Left lung (tissue), 10 donors: Measurements from ENCODE around the gene MAPT. TPM values are rescaled to one million over a fixed set of nuclear protein-coding genes. Genes with fewer than 3 reads are reported as not detected.
A peak's percentile ranks its signal among the peaks of the same experiment; 100 is the strongest.

Source experiments
- ATAC-seq: fragments of 200-7000 bp; cut with Tn5 transposase; one replicate; pipeline ENCODE4 v1.9.1; 2020; ENCODE audit warnings: moderate library complexity
- DNase-seq, 4 donors: peaks; one replicate each; pipeline ENCODE4 v3.0.0-alpha.2; 2013 to 2020
- H3K27ac ChIP-seq, 2 donors: fragments of 200-600 bp; sonication (generic) in 1 of 2; one replicate each; pipeline versions ENCODE4 v1.5.0 to v1.8.0; 2020 to 2021
- H3K27me3 ChIP-seq, 2 donors: fragments of 200-600 bp; sonication (generic) in 1 of 2; one replicate each; pipeline versions ENCODE4 v1.5.0 to v1.8.0; 2020 to 2021
- H3K36me3 ChIP-seq, 2 donors: fragments of 200-600 bp; sonication (generic) in 1 of 2; one replicate each; pipeline versions ENCODE4 v1.5.0 to v1.8.0; 2020 to 2021
- H3K4me1 ChIP-seq, 2 donors: fragments of 200-600 bp; one replicate each; pipeline ENCODE4 v1.8.0; 2021
- H3K4me3 ChIP-seq, 2 donors: fragments of 200-600 bp; sonication (generic) in 1 of 2; one replicate each; pipeline versions ENCODE4 v1.5.0 to v1.8.0; 2020 to 2021; ENCODE audit warnings: mild to moderate bottlenecking in 1 of 2
- H3K9me3 ChIP-seq, 2 donors: fragments of 200-600 bp; sonication (generic) in 1 of 2; one replicate each; pipeline versions ENCODE4 v1.5.0 to v1.8.0; 2020 to 2021
- intact Hi-C, 2 donors: fragments of 100-400 bp; cut with DNase I; formaldehyde crosslinking; loops; one replicate each; pipeline versions ENCODE4 v1.11.2 to v1.14.2; 2022
- polyA plus RNA-seq, 6 donors: library from polyadenylated mRNA; unstranded; fragments of 120-200 nt; gene quantifications; one replicate each; pipeline ENCODE4 v1.2.1, GENCODE V29; 2013; ENCODE audit not compliant: insufficient read length in 6 of 6
- total RNA-seq, 2 donors: library from RNA; stranded (reverse); fragmentation: NEBNext Ultra II Directional; extraction: Animal tissue kit (Norgen Biotek cat#: 25700); gene quantifications; one replicate each; pipeline ENCODE4 v1.2.1, GENCODE V29; 2021
- TF ChIP-seq, protein P1 (sequence below), 2 donors: fragments of 200-600 bp; sonication (generic) in 1 of 2; IDR thresholded peaks; one replicate each; pipeline versions ENCODE4 v1.5.0 to v1.8.0; 2021; ENCODE audit warnings: antibody characterized with exemption in 2 of 2
- donor health status: DM: no; HTN: yes; CAD: no.
- donor health status: DM: no; HTN: no; CAD: no.

MAPT gene
- total and polyA plus RNA-seq, 8 donors, result 0.99 to 7.7 (median 5.5) TPM

DNA sequence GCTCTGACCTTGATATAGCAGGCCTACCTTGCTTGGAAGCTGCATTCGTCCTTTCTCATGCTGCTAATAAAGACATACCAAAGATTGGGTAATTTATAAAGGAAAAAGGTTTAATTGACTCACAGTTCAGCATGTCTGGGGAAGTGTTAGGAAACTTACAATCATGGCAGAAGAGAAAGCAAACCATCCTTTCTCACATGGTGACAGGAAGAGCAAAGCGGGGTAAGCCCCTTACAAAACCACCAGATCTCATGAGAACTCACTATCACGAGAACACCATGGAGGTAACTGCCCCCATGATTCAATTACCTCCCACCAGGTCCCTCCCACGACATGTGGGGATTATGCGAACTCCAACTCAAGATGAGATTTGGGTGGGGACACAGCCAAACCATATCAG is 6.0 kb upstream of the MAPT start:
- Histone ChIP-seq H3K27ac (no peak overlapping the region), H3K4me1 (no peaks in the 10 kb centered on the region), H3K4me3 (no peak overlapping the region), H3K27me3 (peaks cover 5 to 30% of the 10 kb centered on the region in 2 donors), H3K9me3 (peaks cover 0 to 5% of the 10 kb centered on the region in 2 donors), H3K36me3 (no peaks in the 10 kb centered on the region)
- DNase-seq, result no peak
- no peak for ATAC-seq
- intact Hi-C loops, result no loop called here
- TF ChIP-seq, protein P1, sequence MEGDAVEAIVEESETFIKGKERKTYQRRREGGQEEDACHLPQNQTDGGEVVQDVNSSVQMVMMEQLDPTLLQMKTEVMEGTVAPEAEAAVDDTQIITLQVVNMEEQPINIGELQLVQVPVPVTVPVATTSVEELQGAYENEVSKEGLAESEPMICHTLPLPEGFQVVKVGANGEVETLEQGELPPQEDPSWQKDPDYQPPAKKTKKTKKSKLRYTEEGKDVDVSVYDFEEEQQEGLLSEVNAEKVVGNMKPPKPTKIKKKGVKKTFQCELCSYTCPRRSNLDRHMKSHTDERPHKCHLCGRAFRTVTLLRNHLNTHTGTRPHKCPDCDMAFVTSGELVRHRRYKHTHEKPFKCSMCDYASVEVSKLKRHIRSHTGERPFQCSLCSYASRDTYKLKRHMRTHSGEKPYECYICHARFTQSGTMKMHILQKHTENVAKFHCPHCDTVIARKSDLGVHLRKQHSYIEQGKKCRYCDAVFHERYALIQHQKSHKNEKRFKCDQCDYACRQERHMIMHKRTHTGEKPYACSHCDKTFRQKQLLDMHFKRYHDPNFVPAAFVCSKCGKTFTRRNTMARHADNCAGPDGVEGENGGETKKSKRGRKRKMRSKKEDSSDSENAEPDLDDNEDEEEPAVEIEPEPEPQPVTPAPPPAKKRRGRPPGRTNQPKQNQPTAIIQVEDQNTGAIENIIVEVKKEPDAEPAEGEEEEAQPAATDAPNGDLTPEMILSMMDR (IDR thresholded peaks at IDR 0.05), result no peak

DNA sequence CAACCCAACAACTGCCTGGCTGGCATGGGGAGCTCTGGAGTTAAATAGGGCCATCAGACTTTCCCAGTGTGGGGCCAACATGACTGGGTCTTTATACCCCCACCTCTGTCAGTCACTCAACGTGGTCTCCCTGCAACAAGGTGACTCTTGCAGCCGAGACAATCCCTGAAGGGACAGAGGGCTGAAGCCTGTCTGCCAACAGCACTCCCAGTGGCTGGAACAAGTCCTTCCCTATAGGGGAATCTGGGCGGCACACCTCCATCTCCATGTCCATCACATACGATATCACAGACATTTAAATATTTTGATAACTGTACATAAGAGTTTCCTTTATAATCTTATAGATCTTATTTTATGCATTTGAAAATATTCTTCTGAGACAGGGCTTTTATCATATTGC is 4.8 kb upstream of the MAPT start:
- ATAC-seq (no peak), DNase-seq (no peak)
- no peaks in the 10 kb centered on the region for H3K36me3 ChIP-seq
- no peak overlapping the region for H3K4me3 ChIP-seq
- intact Hi-C loops, result no loop called here
- TF ChIP-seq, protein P1 (IDR thresholded peaks at IDR 0.05), result no peak
- peaks cover 0 to under 1% of the 10 kb centered on the region in 2 donors for H3K9me3 ChIP-seq
- H3K27me3 ChIP-seq, result peaks cover 6 to 42% of the 10 kb centered on the region in 2 donors
- peaks cover 0 to 10% of the 10 kb centered on the region in 2 donors for H3K4me1 ChIP-seq
- no peak overlapping the region for H3K27ac ChIP-seq

DNA sequence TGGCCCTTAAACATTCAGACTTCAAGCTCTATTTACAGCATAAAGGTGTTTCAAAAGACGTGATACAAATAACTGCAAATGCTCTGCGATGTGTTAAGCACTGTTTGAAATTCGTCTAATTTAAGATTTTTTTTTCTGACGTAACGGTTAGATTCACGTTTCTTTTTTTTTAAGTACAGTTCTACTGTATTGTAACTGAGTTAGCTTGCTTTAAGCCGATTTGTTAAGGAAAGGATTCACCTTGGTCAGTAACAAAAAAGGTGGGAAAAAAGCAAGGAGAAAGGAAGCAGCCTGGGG is 681 bp upstream of the MAPT start:
- Histone ChIP-seq H3K4me3 (peak overlapping the region; percentile 59 to 65), H3K36me3 (no peaks in the 10 kb centered on the region), H3K27ac (peak overlapping the region in 1 of 2 donors; percentile 13), H3K27me3 (peaks cover 40 to 83% of the 10 kb centered on the region in 2 donors), H3K9me3 (no peaks in the 10 kb centered on the region), H3K4me1 (peaks cover 9 to 33% of the 10 kb centered on the region in 2 donors)
- TF ChIP-seq, protein P1 (IDR thresholded peaks at IDR 0.05), result no peak
- DNase-seq, result no peak
- intact Hi-C loops, result no loop called here
- ATAC-seq, result no peak

DNA sequence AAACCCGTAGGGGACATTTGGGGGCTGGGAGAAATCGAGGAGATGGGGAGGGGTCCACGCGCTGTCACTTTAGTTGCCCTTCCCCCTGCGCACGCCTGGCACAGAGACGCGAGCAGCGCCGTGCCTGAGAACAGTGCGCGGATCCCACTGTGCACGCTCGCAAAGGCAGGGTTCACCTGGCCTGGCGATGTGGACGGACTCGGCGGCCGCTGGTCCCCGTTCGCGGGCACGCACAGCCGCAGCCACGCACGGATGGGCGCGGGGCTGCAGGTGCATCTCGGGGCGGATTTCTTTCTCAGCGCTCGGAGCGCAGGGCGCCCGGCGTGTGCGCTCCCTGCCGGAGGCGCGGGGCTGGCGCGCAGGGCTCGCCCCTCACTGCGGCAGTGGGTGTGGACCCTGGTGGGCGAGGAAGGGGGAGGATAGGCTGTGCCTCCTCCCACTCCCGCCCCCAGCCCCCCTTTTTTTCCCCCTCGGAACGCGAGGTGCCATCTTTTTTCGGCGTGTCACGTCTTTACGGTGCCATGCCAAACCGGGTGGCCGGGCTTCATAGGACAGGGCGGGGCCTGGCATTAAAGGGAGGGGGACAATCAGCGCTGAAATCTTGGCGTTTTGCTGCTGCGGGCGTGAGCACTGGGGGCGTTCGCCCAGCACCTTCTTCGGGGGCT is 1.1 kb downstream of the MAPT start:
- ATAC-seq (no peak), DNase-seq (no peak)
- TF ChIP-seq, protein P1 (IDR thresholded peaks at IDR 0.05), result no peak
- Histone ChIP-seq H3K4me1 (peaks cover 9 to 33% of the 10 kb centered on the region in 2 donors), H3K36me3 (no peaks in the 10 kb centered on the region), H3K9me3 (no peaks in the 10 kb centered on the region), H3K4me3 (peak overlapping the region; percentile 59 to 65), H3K27ac (no peak overlapping the region), H3K27me3 (peaks cover 39 to 95% of the 10 kb centered on the region in 2 donors)
- intact Hi-C loops, result no loop called here

DNA sequence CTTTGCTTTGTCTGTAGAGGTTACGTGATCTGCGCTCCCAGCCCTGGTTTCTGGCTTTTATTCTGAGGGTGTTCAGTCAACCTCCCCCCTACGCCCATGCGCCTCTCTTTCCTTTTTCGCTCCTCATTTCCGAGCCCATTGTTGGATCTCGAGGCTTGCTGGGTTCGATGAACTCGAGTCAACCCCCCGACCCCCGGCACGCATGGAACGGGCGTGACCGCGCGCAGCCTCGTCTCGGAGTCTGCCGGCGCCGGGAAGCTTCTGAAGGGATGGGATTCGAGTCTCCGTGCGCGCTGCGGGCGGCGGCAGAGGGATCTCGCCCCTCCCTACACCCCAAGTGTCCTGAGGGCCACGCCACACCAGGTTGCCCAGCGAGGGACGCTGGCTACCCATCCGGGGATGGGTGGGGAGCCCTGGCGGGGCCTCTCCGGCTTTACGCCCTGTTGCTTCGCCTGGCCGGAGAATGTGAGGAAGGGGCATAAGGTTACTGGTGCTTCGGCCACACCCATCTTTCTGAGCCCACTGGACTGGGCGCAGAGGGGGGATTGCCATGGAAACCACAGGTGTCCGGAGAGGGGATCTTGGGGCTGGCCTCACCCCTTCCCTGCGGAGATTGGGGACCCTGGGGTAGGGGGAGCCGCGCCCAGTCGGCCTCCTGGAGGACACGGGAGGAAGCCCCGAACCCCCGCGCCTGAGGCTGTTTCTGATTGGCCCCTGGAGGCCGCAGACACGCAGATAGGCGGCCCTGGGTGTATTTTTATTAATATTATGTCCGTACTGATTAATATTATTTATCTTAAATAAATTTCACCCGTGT is 1.8 kb downstream of the MAPT start:
- peaks cover 9 to 33% of the 10 kb centered on the region in 2 donors for H3K4me1 ChIP-seq
- intact Hi-C loops, result no loop called here
- H3K4me3 ChIP-seq, result peak overlapping the region in 1 of 2 donors; percentile 59
- DNase-seq (peak in 1 of 4 donors; percentile 5), ATAC-seq (no peak)
- H3K27me3 ChIP-seq, result peaks cover 34 to 98% of the 10 kb centered on the region in 2 donors
- H3K27ac ChIP-seq, result no peak overlapping the region
- H3K36me3 ChIP-seq, result no peaks in the 10 kb centered on the region
- TF ChIP-seq, protein P1 (IDR thresholded peaks at IDR 0.05), result no peak
- H3K9me3 ChIP-seq, result no peaks in the 10 kb centered on the region
